HepG2 (cell line): ENCODE measurements around the gene TMEM237. TPM values are rescaled to one million over a fixed set of nuclear protein-coding genes. Genes with fewer than 3 reads are reported as not detected.

ENCODE experiments used
- ATAC-seq: fragments of 200-7000 bp; cut with Tn5 transposase; 3 replicates; pipeline ENCODE4 v1.9.1; 2020; ENCODE audit warnings: mild to moderate bottlenecking, moderate library complexity
- BruUV-seq: library from RNA; stranded (reverse); fragments of 400-500 nt; replicated peaks from 2 replicates; lab custom pipeline; 2021; lab: Mats Ljungman, UMichigan
- CTCF ChIA-PET: fragments of 300-600 bp; formaldehyde crosslinking; extraction: SDS; loops from one replicate; lab custom pipeline; 2021; ENCODE audit warnings: low total read pairs, inconsistent platforms, low intra/inter-chr PET ratio; lab: Yijun Ruan, JAX
- POLR2A ChIA-PET: fragments of 350-600 bp; sonication (Branson Sonifier 250); formaldehyde crosslinking; loops from one replicate; lab custom pipeline; 2020; ENCODE audit warnings: antibody characterized with exemption, inconsistent platforms; lab: Yijun Ruan, JAX
- DNase-seq: peaks from one replicate; pipeline ENCODE4 v3.0.0-alpha.2; 2015; ENCODE audit warnings: low spot score
- FAIRE-seq: peaks from 3 replicates; lab custom pipeline; 2011; peaks lifted over from hg19 to GRCh38; lab: Jason Lieb, UNC
- H2AFZ ChIP-seq: one replicate; pipeline ENCODE4 v1.6.1; 2011; ENCODE audit warnings: low read length, inconsistent platforms
- H3K27ac ChIP-seq: fragments of 300-600 bp; 3 replicates; pipeline ENCODE4 v1.8.0; 2011; ENCODE audit warnings: mixed run types, mild to moderate bottlenecking, mixed read lengths, low read length, inconsistent platforms; ENCODE audit not compliant: insufficient read depth; ENCODE audit errors: extremely low read length
- H3K27me3 ChIP-seq, 2 experiments: fragments of 200-600 bp in 1 of 2; 2 replicates in 1 of 2; 3 replicates in 1 of 2; pipeline versions ENCODE4 v1.6.0 to v1.8.0; 2011; ENCODE audit warnings: low read length in 2 of 2, mild to moderate bottlenecking in 2 of 2, moderate library complexity in 2 of 2, inconsistent platforms in 1 of 2; ENCODE audit not compliant: insufficient read depth in 2 of 2, control insufficient read depth in 1 of 2
- H3K36me3 ChIP-seq, 2 experiments: fragments of 200-600 bp in 1 of 2; replicated peaks in 1 of 2; 2 replicates in 1 of 2; 3 replicates in 1 of 2; pipeline versions ENCODE4 v1.5.1 to v1.8.0; 2011; ENCODE audit warnings: low read length in 2 of 2, inconsistent platforms in 1 of 2; ENCODE audit not compliant: insufficient read depth in 2 of 2, control insufficient read depth in 1 of 2
- H3K4me1 ChIP-seq: 2 replicates; pipeline ENCODE4 v1.5.1; 2012; ENCODE audit warnings: low read length, inconsistent platforms; ENCODE audit not compliant: insufficient read depth
- H3K4me2 ChIP-seq: 2 replicates; pipeline ENCODE4 v1.6.0; 2011; ENCODE audit warnings: low read depth, low read length, inconsistent platforms
- H3K4me3 ChIP-seq, 3 experiments: fragments of 200-600 bp in 1 of 3; sonication (generic), shearing (Covaris generic) in 1 of 3; replicated peaks in 1 of 3; 2 replicates each; pipeline ENCODE4 v1.5.1; 2011 to 2016; ENCODE audit warnings: low read length in 3 of 3, inconsistent platforms in 2 of 3, low read depth in 2 of 3, mild to moderate bottlenecking in 2 of 3, control low read depth in 1 of 3, mixed read lengths in 1 of 3; ENCODE audit not compliant: insufficient read depth in 1 of 3
- H3K79me2 ChIP-seq: one replicate; pipeline ENCODE4 v1.6.1; 2011; ENCODE audit warnings: low read length, inconsistent platforms; ENCODE audit not compliant: insufficient read depth
- H3K9ac ChIP-seq: 2 replicates; pipeline ENCODE4 v1.6.0; 2011; ENCODE audit warnings: mild to moderate bottlenecking, low read depth, low read length, inconsistent platforms; ENCODE audit not compliant: insufficient read depth
- H3K9me3 ChIP-seq: 2 replicates; pipeline ENCODE4 v1.5.1; 2012; ENCODE audit warnings: mild to moderate bottlenecking, low read length
- H4K20me1 ChIP-seq: 2 replicates; pipeline ENCODE4 v1.6.0; 2011; ENCODE audit warnings: inconsistent platforms, mild to moderate bottlenecking, low read length, moderate library complexity; ENCODE audit not compliant: insufficient read depth
- CEBPB ChIP-seq: IDR thresholded peaks from 2 replicates; pipeline ENCODE4 v1.6.1; 2011; ENCODE audit warnings: low read depth, low read length, improper control_type of control experiment, borderline replicate concordance
- CREB1 ChIP-seq, 2 experiments: fragments of 450-650 bp in 1 of 2; IDR thresholded peaks; 2 replicates each; pipeline ENCODE4 v1.6.1; 2016 to 2017; ENCODE audit warnings: control low read depth in 1 of 2, mild to moderate bottlenecking in 1 of 2, missing compliant biosample characterization in 1 of 2, missing genetic modification characterization in 1 of 2
- ZNF382 ChIP-seq: sonication (generic); formaldehyde crosslinking; IDR thresholded peaks from 2 replicates; pipeline ENCODE4 v1.5.0; 2020; ENCODE audit warnings: missing genetic modification reagents, mild to moderate bottlenecking, borderline replicate concordance
- WGBS: methylation state at CpG from one replicate; pipeline ENCODE4 v1.1.6; 2017; ENCODE audit warnings: low lambda C conversion rate; 5-methylcytosine and 5-hydroxymethylcytosine counted together
- in situ Hi-C: cut with HindIII; loops from 2 replicates; pipeline ENCODE4 v1.10.0; 2017; ENCODE audit warnings: low pct_unique_long_range_greater_than_20kb; ENCODE audit not compliant: extremely low pct_ligation_motif_present
- intact Hi-C: fragments of 100-400 bp; cut with micrococcal nuclease; formaldehyde crosslinking; loops from one replicate; pipeline ENCODE4 v1.10.0; 2022; ENCODE audit not compliant: unreplicated experiment
- polyA plus RNA-seq, 8 experiments: library from polyadenylated mRNA; depleted of rRNA in 3 of 8; stranded (reverse) in 7 of 8; unstranded in 1 of 8; fragments of >200 nt; fragmentation: Illumina TruSeq in 4 of 8; extraction: Trizol in 4 of 8; gene quantifications; 2 replicates each; pipeline versions ENCODE4 v1.2.1 to v1.2.3, GENCODE V29; 2011 to 2016; ENCODE audit warnings: low read depth in 4 of 8, missing spikeins in 1 of 8, mixed read lengths in 1 of 8; ENCODE audit not compliant: insufficient read depth in 1 of 8
- total RNA-seq, 5 experiments: library from RNA; depleted of rRNA; stranded (reverse); fragments of >200 nt; fragmentation: Illumina TruSeq; extraction: Trizol; gene quantifications; 2 replicates each; pipeline ENCODE4 v1.2.3, GENCODE V29; 2016; ENCODE audit warnings: low read depth in 1 of 5
- TF ChIP-seq, protein P1 (sequence below): sonication (generic); formaldehyde crosslinking; IDR thresholded peaks from 2 replicates; pipeline ENCODE4 v1.4.0; 2020; ENCODE audit warnings: missing genetic modification reagents

The TMEM237 gene
- total and polyA plus RNA-seq, 2 of the 13 experiments (the other 11 are each of a cell fraction or from before 2014, with no cell fraction given), result 21.8 to 36.1 TPM

DNA sequence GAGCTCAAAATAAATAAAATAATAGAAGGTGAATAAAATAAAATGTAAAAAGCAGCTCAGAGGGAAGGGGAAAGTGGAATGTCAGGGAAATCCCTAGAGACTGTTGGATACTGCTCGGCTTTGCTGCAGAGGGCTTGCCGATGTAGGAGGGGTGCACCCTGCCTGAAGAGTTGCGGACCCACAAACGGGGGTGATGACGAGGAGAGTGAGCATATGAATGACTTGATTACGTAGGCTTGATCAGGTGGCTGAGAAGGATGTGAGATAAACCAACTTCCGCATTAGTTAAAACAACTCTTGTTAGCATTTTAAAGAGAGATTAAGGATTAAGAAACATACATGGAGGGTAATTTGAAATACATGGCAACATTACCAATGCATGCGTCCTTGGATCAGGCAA, 21.0 kb upstream of the TMEM237 start:
- Histone ChIP-seq H3K27ac (no peak overlapping the region), H3K36me3 (no peaks in the 10 kb centered on the region), H3K4me1 (no peaks in the 10 kb centered on the region), H3K4me2 (no peak overlapping the region), H3K79me2 (no peaks in the 10 kb centered on the region), H3K4me3 (no peak overlapping the region), H4K20me1 (no peaks in the 10 kb centered on the region), H3K9me3 (no peaks in the 10 kb centered on the region), H3K9ac (no peak overlapping the region), H2AFZ (no peak overlapping the region), H3K27me3 (peaks cover 0 to 9% of the 10 kb centered on the region in 2 experiments; a peak in 2 of 5 replicates)
- ChIA-PET POLR2A (no interaction called here), CTCF (no interaction called here)
- in situ Hi-C loops, result no loop called here
- TF ChIP-seq CREB1 (IDR thresholded peaks at IDR 0.05) (0 out of 2 replicates have a peak, but pooled peaks have one; percentile 34), CREB1 (CRISPR knock-in tag; IDR thresholded peaks at IDR 0.05) (no peak)
- TF ChIP-seq, protein P1, sequence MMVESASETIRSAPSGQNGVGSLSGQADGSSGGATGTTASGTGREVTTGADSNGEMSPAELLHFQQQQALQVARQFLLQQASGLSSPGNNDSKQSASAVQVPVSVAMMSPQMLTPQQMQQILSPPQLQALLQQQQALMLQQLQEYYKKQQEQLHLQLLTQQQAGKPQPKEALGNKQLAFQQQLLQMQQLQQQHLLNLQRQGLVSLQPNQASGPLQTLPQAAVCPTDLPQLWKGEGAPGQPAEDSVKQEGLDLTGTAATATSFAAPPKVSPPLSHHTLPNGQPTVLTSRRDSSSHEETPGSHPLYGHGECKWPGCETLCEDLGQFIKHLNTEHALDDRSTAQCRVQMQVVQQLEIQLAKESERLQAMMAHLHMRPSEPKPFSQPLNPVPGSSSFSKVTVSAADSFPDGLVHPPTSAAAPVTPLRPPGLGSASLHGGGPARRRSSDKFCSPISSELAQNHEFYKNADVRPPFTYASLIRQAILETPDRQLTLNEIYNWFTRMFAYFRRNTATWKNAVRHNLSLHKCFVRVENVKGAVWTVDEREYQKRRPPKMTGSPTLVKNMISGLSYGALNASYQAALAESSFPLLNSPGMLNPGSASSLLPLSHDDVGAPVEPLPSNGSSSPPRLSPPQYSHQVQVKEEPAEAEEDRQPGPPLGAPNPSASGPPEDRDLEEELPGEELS (CRISPR knock-in tag), result no peak
- no TSS peak for BruUV-seq
- WGBS, result 51% methylated on average over 8 of the region's 8 CpGs
- no peak for DNase-seq
- no peak for ATAC-seq
- no peak for FAIRE-seq
- intact Hi-C loops, result loop anchor here (10.0 kb wide), 1 partner anchor 220 kb away; no protein-coding TSS in a partner anchor

DNA sequence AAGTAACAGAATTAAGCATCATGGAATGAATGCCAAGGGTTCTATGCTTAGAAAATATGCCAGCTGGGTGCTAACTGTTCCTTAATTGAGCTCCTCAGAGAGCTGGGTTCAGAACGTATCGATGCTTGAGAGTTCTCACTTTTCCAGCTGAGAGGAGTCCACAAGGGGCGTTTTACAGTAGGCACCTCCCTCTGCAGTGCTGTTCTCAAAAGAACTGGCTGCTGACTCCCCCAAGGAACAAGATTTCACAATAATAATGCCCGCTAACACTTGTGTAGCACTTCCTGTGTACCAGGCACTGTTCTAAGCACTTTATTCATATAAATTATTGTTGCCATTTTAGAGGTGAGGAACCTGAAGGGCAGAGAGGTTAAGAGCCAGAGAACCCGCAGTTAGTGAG, 18.1 kb upstream of the TMEM237 start:
- peak; percentile 67 for ATAC-seq
- CTCF ChIA-PET, result no interaction called here
- H3K9me3 ChIP-seq, result no peaks in the 10 kb centered on the region
- H3K4me1 ChIP-seq, result no peaks in the 10 kb centered on the region
- intact Hi-C loops (loop anchor here (10.0 kb wide), 1 partner anchor 223 kb away; no protein-coding TSS in a partner anchor), in situ Hi-C loops (no loop called here)
- H3K27me3 ChIP-seq, result peaks cover 0 to 15% of the 10 kb centered on the region in 2 experiments; a peak in 3 of 5 replicates
- no TSS peak for BruUV-seq
- FAIRE-seq, result no peak
- WGBS, result 30% methylated on average over 5 of the region's 5 CpGs
- no peaks in the 10 kb centered on the region for H3K36me3 ChIP-seq
- no peak overlapping the region for H3K4me3 ChIP-seq
- TF ChIP-seq ZNF382 (CRISPR knock-in tag), result no peak
- TF ChIP-seq CEBPB, result 0 out of 2 replicates have a peak, but pooled peaks have one; percentile 33
- peak overlapping the region; percentile 71 for H2AFZ ChIP-seq
- no peak overlapping the region for H3K4me2 ChIP-seq
- no peaks in the 10 kb centered on the region for H4K20me1 ChIP-seq
- no peak overlapping the region for H3K9ac ChIP-seq
- H3K79me2 ChIP-seq, result no peaks in the 10 kb centered on the region
- DNase-seq, result no peak
- no peak overlapping the region for H3K27ac ChIP-seq
- POLR2A ChIA-PET, result no interaction called here
